Esophagus squamous epithelium (tissue), 5 donors: ENCODE data around the gene GPSM3. TPM values are rescaled to one million over a fixed set of nuclear protein-coding genes. Genes with fewer than 3 reads are reported as not detected.

Source experiments
- DNase-seq: peaks from one replicate; lab custom pipeline; 2025; lab: John Stamatoyannopoulos, UW
- H3K27ac ChIP-seq, 4 donors: fragments of 200-600 bp; sonication (generic); one replicate each; pipeline ENCODE4 v1.5.1; 2016 to 2019; ENCODE audit warnings: mild to moderate bottlenecking in 1 of 4
- H3K27me3 ChIP-seq, 4 donors: fragments of 200-600 bp; sonication (generic); 1 replicate in 3 of 4; 2 replicates in 1 of 4; pipeline versions ENCODE4 v1.5.1 to v1.6.0; 2017 to 2021; ENCODE audit warnings: antibody characterized with exemption in 1 of 4
- H3K36me3 ChIP-seq, 3 donors: fragments of 200-600 bp; sonication (generic); one replicate each; pipeline ENCODE4 v1.5.1; 2016 to 2019
- H3K4me1 ChIP-seq, 3 donors: fragments of 200-600 bp; sonication (generic); one replicate each; pipeline ENCODE4 v1.5.1; 2017 to 2019
- H3K4me3 ChIP-seq, 4 donors: fragments of 200-600 bp; sonication (generic); 1 replicate in 3 of 4; 2 replicates in 1 of 4; pipeline ENCODE4 v1.5.1; 2016 to 2019; ENCODE audit warnings: mild to moderate bottlenecking in 2 of 4, moderate library complexity in 1 of 4
- H3K9me3 ChIP-seq, 3 donors: fragments of 200-600 bp; sonication (generic); one replicate each; pipeline ENCODE4 v1.5.1; 2016 to 2019
- CTCF ChIP-seq, 6 experiments: fragments of 450-650 bp in 4 of 6; fragments of 200-600 bp in 2 of 6; sonication (generic) in 2 of 6; IDR thresholded peaks; one replicate each; pipeline ENCODE4 v1.5.1; 2016 to 2019; ENCODE audit warnings: antibody characterized with exemption in 6 of 6, mild to moderate bottlenecking in 4 of 6, moderate library complexity in 4 of 6
- POLR2A ChIP-seq, 4 donors: fragments of 450-650 bp; IDR thresholded peaks; one replicate each; pipeline ENCODE4 v1.6.1; 2017; ENCODE audit warnings: antibody characterized with exemption in 4 of 4, mild to moderate bottlenecking in 4 of 4, moderate library complexity in 3 of 4
- WGBS, 2 donors: methylation state at CpG; one replicate each; pipeline ENCODE4 v1.1.5; 2018; 5-methylcytosine and 5-hydroxymethylcytosine counted together
- intact Hi-C: fragments of 100-400 bp; cut with DNase I; formaldehyde crosslinking; loops from one replicate; pipeline ENCODE4 v1.15.0; 2022
- total RNA-seq, 4 donors: library from RNA; depleted of rRNA; stranded (reverse); fragments of >200 nt; gene quantifications; one replicate each; pipeline ENCODE4 v1.1.0, GENCODE V29; 2016
- donor health status: DM: yes; HTN: yes; CAD: no.

GPSM3 gene
- total RNA-seq, result 10 to 100 TPM in 2 of 4 donors, 1 to 10 TPM in 2; 1.6 to 14.1 (median 6.5) TPM

- DNase-seq, result no peak
- Histone ChIP-seq H3K4me3 (peak within 1 kb of the TSS; percentile 14 to 88 (median 60)), H3K4me1 (peaks cover 22 to 87% (median 44%) of the 10 kb centered on the region in 3 donors), H3K9me3 (no peaks in the 10 kb centered on the region), H3K36me3 (peaks cover 0 to 7% (median 2%) of the 10 kb centered on the region in 3 donors), H3K27ac (peak within 1 kb of the TSS; percentile 95 to 99 (median 98)), H3K27me3 (no peaks in the 10 kb centered on the region)
- WGBS, 2 donors, result 21 to 26% methylated on average over 4 to 5 of the region's 5 CpGs
- intact Hi-C loops, result no loop called here
- TF ChIP-seq CTCF (IDR thresholded peaks at IDR 0.05), result no peak
- peak in 1 of 4 donors; percentile 46 for TF ChIP-seq POLR2A (IDR thresholded peaks at IDR 0.05)
Observed at GRCh38 chr6:32192608-32193039, at the start of gene GPSM3. GPSM3 (minus strand) TSS chr6:32192643; CDS start chr6:32192513, 130 bp downstream.

GRCh38 chr6:32240686-32241085 lies 48.2 kb upstream of the GPSM3 start:
- intact Hi-C loops, result loop anchor here (5.0 kb wide), 1 partner anchor 172 kb away; no protein-coding TSS in a partner anchor
- Histone ChIP-seq H3K36me3 (no peaks in the 10 kb centered on the region), H3K27ac (no peak overlapping the region), H3K27me3 (no peaks in the 10 kb centered on the region), H3K4me1 (peaks cover 5 to 22% (median 5%) of the 10 kb centered on the region in 3 donors), H3K4me3 (no peak overlapping the region), H3K9me3 (no peaks in the 10 kb centered on the region)
- TF ChIP-seq POLR2A (IDR thresholded peaks at IDR 0.05), result no peak
- TF ChIP-seq CTCF (IDR thresholded peaks at IDR 0.05), result no peak
- no peak for DNase-seq
- WGBS, 2 donors, result 92 to 100% methylated on average over 1 of the region's 1 CpG

GRCh38 chr6:32239462-32239861 lies 47.0 kb upstream of the GPSM3 start:
- Histone ChIP-seq H3K36me3 (no peaks in the 10 kb centered on the region), H3K27ac (no peak overlapping the region), H3K4me3 (no peak overlapping the region), H3K9me3 (no peaks in the 10 kb centered on the region), H3K27me3 (no peaks in the 10 kb centered on the region), H3K4me1 (peaks cover 2 to 11% (median 3%) of the 10 kb centered on the region in 3 donors)
- DNase-seq, result no peak
- intact Hi-C loops, result no loop called here
- 66 to 68% methylated on average over 2 of the region's 2 CpGs for WGBS, 2 donors
- TF ChIP-seq POLR2A (IDR thresholded peaks at IDR 0.05), result no peak
- no peak for TF ChIP-seq CTCF (IDR thresholded peaks at IDR 0.05)

- Histone ChIP-seq H3K27me3 (no peaks in the 10 kb centered on the region), H3K36me3 (no peaks in the 10 kb centered on the region), H3K4me1 (no peaks in the 10 kb centered on the region), H3K9me3 (no peaks in the 10 kb centered on the region), H3K27ac (peak overlapping the region in 3 of 4 donors; percentile 26 to 53 (median 50)), H3K4me3 (no peak overlapping the region)
- 53 to 75% methylated on average over 1 to 3 of the region's 4 CpGs for WGBS, 2 donors
- no peak for DNase-seq
- no peak for TF ChIP-seq CTCF (IDR thresholded peaks at IDR 0.05)
- TF ChIP-seq POLR2A (IDR thresholded peaks at IDR 0.05), result no peak
- intact Hi-C loops, result no loop called here
Observed at GRCh38 chr6:32234934-32235333, 42.5 kb upstream of the GPSM3 start.

- peaks cover 5 to 25% (median 6%) of the 10 kb centered on the region in 3 donors for H3K4me1 ChIP-seq
- 80 to 85% methylated on average over 7 of the region's 7 CpGs for WGBS, 2 donors
- no peak overlapping the region for H3K27ac ChIP-seq
- no peak for DNase-seq
- H3K36me3 ChIP-seq, result no peaks in the 10 kb centered on the region
- intact Hi-C loops, result no loop called here
- no peaks in the 10 kb centered on the region for H3K9me3 ChIP-seq
- H3K27me3 ChIP-seq, result no peaks in the 10 kb centered on the region
- TF ChIP-seq POLR2A (IDR thresholded peaks at IDR 0.05) (no peak), CTCF (IDR thresholded peaks at IDR 0.05) (no peak)
- no peak overlapping the region for H3K4me3 ChIP-seq
Observed at GRCh38 chr6:32226434-32226833, 34.0 kb upstream of the GPSM3 start.
